Mucosa of rectum (tissue), 2 donors: ENCODE measurements around the gene RBM23.
A peak's percentile ranks its signal among the peaks of the same experiment; 100 is the strongest.

ENCODE experiments used
- H3K27ac ChIP-seq, 2 donors: one replicate each; pipeline ENCODE4 v1.7.0; 2013; ENCODE audit warnings: inconsistent platforms in 2 of 2, low read depth in 2 of 2, low read length in 2 of 2
- H3K27me3 ChIP-seq, 2 donors: one replicate each; pipeline ENCODE4 v1.7.0; 2013; ENCODE audit warnings: low read length in 2 of 2; ENCODE audit not compliant: control insufficient read depth in 2 of 2, insufficient read depth in 2 of 2
- H3K36me3 ChIP-seq, 2 donors: one replicate each; pipeline ENCODE4 v1.7.0; 2013; ENCODE audit warnings: low read length in 2 of 2; ENCODE audit not compliant: control insufficient read depth in 2 of 2, insufficient read depth in 2 of 2
- H3K4me1 ChIP-seq, 2 donors: one replicate each; pipeline ENCODE4 v1.7.0; 2013; ENCODE audit warnings: low read length in 2 of 2, mild to moderate bottlenecking in 1 of 2; ENCODE audit not compliant: control insufficient read depth in 2 of 2, insufficient read depth in 2 of 2
- H3K4me3 ChIP-seq, 2 donors: one replicate each; pipeline ENCODE4 v1.7.0; 2013; ENCODE audit warnings: low read length in 2 of 2
- H3K9ac ChIP-seq, 2 donors: one replicate each; pipeline ENCODE4 v1.7.0; 2013; ENCODE audit warnings: low read length in 2 of 2, low read depth in 1 of 2, mild to moderate bottlenecking in 1 of 2
- H3K9me3 ChIP-seq, 2 donors: one replicate each; pipeline ENCODE4 v1.7.0; 2013; ENCODE audit warnings: low read length in 2 of 2; ENCODE audit not compliant: control insufficient read depth in 2 of 2
- donor health status: healthy.
- donor health status: Normal muscosa, but diverticular disease.

The RBM23 gene

GRCh38 chr14:22845821-22846625, 72.9 kb downstream of the RBM23 start:
- Histone ChIP-seq H3K27ac (peak overlapping the region in 1 of 2 donors; percentile 17), H3K9ac (no peak overlapping the region), H3K9me3 (no peaks in the 10 kb centered on the region), H3K4me3 (no peak overlapping the region), H3K4me1 (peaks cover 11 to 19% of the 10 kb centered on the region in 2 donors), H3K27me3 (no peaks in the 10 kb centered on the region), H3K36me3 (peaks cover 46 to 48% of the 10 kb centered on the region in 2 donors)

GRCh38 chr14:22845103-22845394, 73.9 kb downstream of the RBM23 start:
- Histone ChIP-seq H3K4me3 (no peak overlapping the region), H3K4me1 (peaks cover 9 to 16% of the 10 kb centered on the region in 2 donors), H3K36me3 (peaks cover 46 to 51% of the 10 kb centered on the region in 2 donors), H3K27me3 (no peaks in the 10 kb centered on the region), H3K9ac (no peak overlapping the region), H3K27ac (no peak overlapping the region), H3K9me3 (no peaks in the 10 kb centered on the region)

- H3K4me1 ChIP-seq: peaks cover 9 to 13% of the 10 kb centered on the region in 2 donors
Measured at GRCh38 chr14:22844221-22845102, 74.5 kb downstream of the RBM23 start.

More at GRCh38 chr14:22844221-22845102, 74.5 kb downstream of the RBM23 start:
- H3K9ac ChIP-seq: no peak overlapping the region
- H3K4me3 ChIP-seq: no peak overlapping the region
- H3K9me3 ChIP-seq: no peaks in the 10 kb centered on the region
- H3K36me3 ChIP-seq: peaks cover 46 to 51% of the 10 kb centered on the region in 2 donors
- H3K27me3 ChIP-seq: no peaks in the 10 kb centered on the region
- H3K27ac ChIP-seq: no peak overlapping the region
